Kidney epithelial cell (primary cell): ENCODE results near the gene EFCAB14. TPM values are rescaled to one million over a fixed set of nuclear protein-coding genes. Genes with fewer than 3 reads are reported as not detected.
A peak's percentile ranks its signal among the peaks of the same experiment; 100 is the strongest.

Experiments used
- DNase-seq: peaks from one replicate; pipeline ENCODE4 v3.0.0-alpha.2; 2010; ENCODE audit warnings: low read depth
- H3K27me3 ChIP-seq: 2 replicates; pipeline ENCODE4 v1.6.0; 2011; ENCODE audit warnings: low read length; ENCODE audit not compliant: control insufficient read depth, insufficient read depth
- H3K36me3 ChIP-seq: 2 replicates; pipeline ENCODE4 v1.5.1; 2011; ENCODE audit warnings: low read length; ENCODE audit not compliant: control insufficient read depth, insufficient read depth
- H3K4me3 ChIP-seq: 2 replicates; pipeline ENCODE4 v1.5.1; 2011; ENCODE audit warnings: low read depth, mild to moderate bottlenecking, control low read depth, low read length
- CTCF ChIP-seq: IDR thresholded peaks from 2 replicates; pipeline ENCODE4 v1.5.1; 2011; ENCODE audit warnings: mild to moderate bottlenecking, moderate library complexity, low read length, control low read depth, inconsistent platforms; ENCODE audit not compliant: insufficient read depth, poor library complexity, severe bottlenecking
- total RNA-seq: library from RNA; depleted of rRNA; stranded (reverse); fragments of >200 nt; gene quantifications from 2 replicates; pipeline ENCODE4 v1.2.3, GENCODE V29; 2015

The EFCAB14 gene
- total RNA-seq, 1 donor from 2014 or later, result 57.3 TPM

GRCh38 chr1:46719689-46720088 lies 775 bp upstream of the EFCAB14 start:
- no peak for TF ChIP-seq CTCF
- DNase-seq, result no peak
- Histone ChIP-seq H3K36me3 (peaks cover 2% of the 10 kb centered on the region), H3K27me3 (no peaks in the 10 kb centered on the region), H3K4me3 (no peak overlapping the region)

GRCh38 chr1:46718340-46718726 lies 581 bp downstream of the EFCAB14 start:
- Histone ChIP-seq H3K27me3 (no peaks in the 10 kb centered on the region), H3K36me3 (peaks cover 2% of the 10 kb centered on the region), H3K4me3 (peak overlapping the region; percentile 78)
- DNase-seq, result no peak
- TF ChIP-seq CTCF, result no peak

- no peak for TF ChIP-seq CTCF
- Histone ChIP-seq H3K4me3 (peak overlapping the region; percentile 78), H3K27me3 (no peaks in the 10 kb centered on the region), H3K36me3 (peaks cover 2% of the 10 kb centered on the region)
- DNase-seq, result no peak
These were observed 1.3 kb downstream of the EFCAB14 start for GRCh38 chr1:46717654-46718053.

- Histone ChIP-seq H3K27me3 (no peaks in the 10 kb centered on the region), H3K36me3 (peaks cover 2% of the 10 kb centered on the region), H3K4me3 (no peak overlapping the region)
- TF ChIP-seq CTCF, result no peak
- DNase-seq, result no peak
These were observed 3.9 kb downstream of the EFCAB14 start for GRCh38 chr1:46714976-46715375.

GRCh38 chr1:46708121-46708520 lies 10.8 kb downstream of the EFCAB14 start:
- no peak for DNase-seq
- no peak for TF ChIP-seq CTCF
- no peaks in the 10 kb centered on the region for H3K27me3 ChIP-seq
- H3K4me3 ChIP-seq, result no peak overlapping the region
- peaks cover 1% of the 10 kb centered on the region for H3K36me3 ChIP-seq

GRCh38 chr1:46705408-46705807 lies 13.5 kb downstream of the EFCAB14 start:
- no peak for DNase-seq
- TF ChIP-seq CTCF, result no peak
- H3K36me3 ChIP-seq, result peaks cover 1% of the 10 kb centered on the region
- H3K4me3 ChIP-seq, result no peak overlapping the region
- no peaks in the 10 kb centered on the region for H3K27me3 ChIP-seq
